AG04450 (cell line): Measurements from ENCODE around the gene C12orf75. TPM values are rescaled to one million over a fixed set of nuclear protein-coding genes. Genes with fewer than 3 reads are reported as not detected.

ENCODE experiments used
- CTCF ChIA-PET: fragments of 300-600, 350-600 bp; formaldehyde crosslinking; extraction: SDS; loops from one replicate; lab custom pipeline; 2022; ENCODE audit warnings: antibody characterized with exemption, inconsistent platforms; lab: Charles Lee
- POLR2A ChIA-PET: fragments of 350-600 bp; formaldehyde crosslinking; extraction: SDS; loops from one replicate; lab custom pipeline; 2021; ENCODE audit warnings: antibody characterized with exemption, inconsistent platforms; lab: Yijun Ruan, JAX
- DNase-seq: peaks from one replicate; pipeline ENCODE4 v3.0.0-alpha.2; 2011; ENCODE audit warnings: low read depth, low spot score
- H3K27ac ChIP-seq: one replicate; pipeline ENCODE4 v1.5.1; 2012; ENCODE audit warnings: low read depth, low read length, control low read depth
- H3K27me3 ChIP-seq: one replicate; pipeline ENCODE4 v1.6.0; 2012; ENCODE audit warnings: low read length; ENCODE audit not compliant: control insufficient read depth, insufficient read depth
- H3K4me3 ChIP-seq: 2 replicates; pipeline ENCODE4 v1.5.1; 2011; ENCODE audit warnings: mild to moderate bottlenecking, low read depth, low read length, control low read depth
- H3K9me3 ChIP-seq: 2 replicates; pipeline ENCODE4 v1.5.1; 2012; ENCODE audit warnings: low read length; ENCODE audit not compliant: control insufficient read depth, insufficient read depth
- polyA plus RNA-seq: library from polyadenylated mRNA; depleted of rRNA; stranded (reverse); fragments of >200 nt; gene quantifications from 2 replicates; pipeline ENCODE4 v1.2.3, GENCODE V29; 2011
- TF ChIP-seq, protein P1 (sequence below): IDR thresholded peaks from 2 replicates; pipeline ENCODE4 v1.5.1; 2011; ENCODE audit warnings: low read depth, low read length, control low read depth, inconsistent platforms

The C12orf75 gene
- polyA plus RNA-seq, 1 experiment = 350 TPM

DNA sequence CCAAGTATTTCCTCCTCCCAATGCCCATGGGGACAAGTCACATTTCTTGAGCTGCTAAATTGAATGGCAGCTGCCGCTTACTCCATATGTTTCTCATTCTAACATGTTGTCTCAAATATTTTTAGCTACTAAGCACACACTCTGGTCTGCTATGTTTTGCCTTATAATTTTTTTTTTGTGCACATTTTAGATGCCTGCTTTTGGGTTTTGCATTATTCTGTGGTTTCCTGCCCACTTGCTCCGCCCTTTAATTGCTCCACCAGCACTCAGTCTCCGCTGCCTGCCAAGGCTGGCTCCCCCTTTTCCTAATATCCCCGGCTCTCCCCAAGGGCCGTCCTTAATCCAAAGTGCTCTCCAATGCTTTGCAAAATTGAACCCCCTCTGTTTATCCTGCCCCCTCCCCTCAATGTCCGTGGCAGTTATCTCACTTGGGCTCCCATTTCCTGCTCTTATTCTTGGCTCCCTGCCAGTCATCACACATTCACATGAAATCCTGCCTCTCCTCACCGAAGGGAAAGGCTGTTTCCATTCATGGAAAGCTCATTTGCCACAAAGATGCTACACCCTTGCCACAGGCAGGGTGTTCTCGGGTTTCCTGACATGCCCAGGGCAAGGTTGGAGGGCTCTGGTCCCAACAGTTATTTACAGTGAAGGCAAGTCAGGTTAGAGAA lies 79.4 kb downstream of the C12orf75 start:
- no peak overlapping the region for H3K27ac ChIP-seq
- no peak for DNase-seq
- no peaks in the 10 kb centered on the region for H3K9me3 ChIP-seq
- POLR2A ChIA-PET = no interaction called here
- TF ChIP-seq, protein P1, sequence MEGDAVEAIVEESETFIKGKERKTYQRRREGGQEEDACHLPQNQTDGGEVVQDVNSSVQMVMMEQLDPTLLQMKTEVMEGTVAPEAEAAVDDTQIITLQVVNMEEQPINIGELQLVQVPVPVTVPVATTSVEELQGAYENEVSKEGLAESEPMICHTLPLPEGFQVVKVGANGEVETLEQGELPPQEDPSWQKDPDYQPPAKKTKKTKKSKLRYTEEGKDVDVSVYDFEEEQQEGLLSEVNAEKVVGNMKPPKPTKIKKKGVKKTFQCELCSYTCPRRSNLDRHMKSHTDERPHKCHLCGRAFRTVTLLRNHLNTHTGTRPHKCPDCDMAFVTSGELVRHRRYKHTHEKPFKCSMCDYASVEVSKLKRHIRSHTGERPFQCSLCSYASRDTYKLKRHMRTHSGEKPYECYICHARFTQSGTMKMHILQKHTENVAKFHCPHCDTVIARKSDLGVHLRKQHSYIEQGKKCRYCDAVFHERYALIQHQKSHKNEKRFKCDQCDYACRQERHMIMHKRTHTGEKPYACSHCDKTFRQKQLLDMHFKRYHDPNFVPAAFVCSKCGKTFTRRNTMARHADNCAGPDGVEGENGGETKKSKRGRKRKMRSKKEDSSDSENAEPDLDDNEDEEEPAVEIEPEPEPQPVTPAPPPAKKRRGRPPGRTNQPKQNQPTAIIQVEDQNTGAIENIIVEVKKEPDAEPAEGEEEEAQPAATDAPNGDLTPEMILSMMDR = no peak
- no peak overlapping the region for H3K4me3 ChIP-seq
- CTCF ChIA-PET = interaction anchor here (1.0 to 1.7 kb wide), 3 partner anchors 10 to 817 kb away, joined by 3 to 8 read pairs (median 3); no protein-coding TSS in a partner anchor
- H3K27me3 ChIP-seq = no peaks in the 10 kb centered on the region

DNA sequence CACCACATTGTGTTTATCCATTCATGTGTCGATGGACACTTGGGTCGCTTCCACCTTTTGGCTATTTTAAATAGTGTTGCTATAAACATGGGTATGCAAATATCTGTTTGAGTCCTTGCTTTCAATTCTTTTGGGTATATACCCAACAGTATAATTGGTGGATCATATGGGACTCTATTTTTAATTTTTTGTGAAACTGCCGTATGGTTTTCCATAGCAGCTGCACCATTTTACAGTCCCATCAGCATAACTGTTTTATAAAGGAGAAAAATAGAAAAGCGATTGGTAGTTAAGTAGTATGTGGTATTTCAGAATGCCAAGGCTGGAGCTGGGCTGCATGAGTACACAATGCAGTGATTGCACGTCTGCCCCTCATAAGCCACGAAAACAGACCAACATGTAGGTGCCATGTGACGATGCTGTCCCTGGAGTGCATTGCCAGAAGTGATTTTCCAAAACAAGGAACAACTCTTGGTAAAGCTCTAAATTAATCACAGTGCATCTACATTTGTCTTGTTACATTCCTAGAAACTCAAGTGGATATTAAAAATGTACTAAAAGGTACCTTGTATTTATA lies 83.5 kb downstream of the C12orf75 start:
- Histone ChIP-seq H3K27me3 (no peaks in the 10 kb centered on the region), H3K27ac (no peak overlapping the region), H3K4me3 (no peak overlapping the region), H3K9me3 (no peaks in the 10 kb centered on the region)
- no peak for DNase-seq
- POLR2A ChIA-PET = no interaction called here
- CTCF ChIA-PET = no interaction called here
- TF ChIP-seq, protein P1 = no peak

DNA sequence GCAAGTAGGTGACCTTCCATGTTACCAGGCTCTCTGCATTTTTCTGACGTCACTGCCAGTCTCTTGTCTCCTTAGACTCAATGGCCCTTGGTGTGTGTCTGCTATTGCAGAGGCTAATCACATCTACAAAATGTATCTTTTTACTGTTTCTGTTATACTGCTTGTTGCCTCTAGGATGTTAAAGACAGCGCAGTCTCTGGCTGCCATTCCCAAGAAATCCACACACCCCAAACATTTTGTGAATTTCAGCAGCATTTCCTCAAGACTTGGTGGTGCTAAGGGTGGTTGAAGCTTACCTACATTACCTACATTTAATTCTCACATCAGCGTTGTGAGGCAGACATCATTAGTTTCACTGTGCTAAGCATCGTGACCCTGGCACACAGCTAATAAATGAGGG lies 87.2 kb downstream of the C12orf75 start:
- no peak overlapping the region for H3K27ac ChIP-seq
- no peaks in the 10 kb centered on the region for H3K9me3 ChIP-seq
- ChIA-PET CTCF (interaction anchor here (1.0 to 2.2 kb wide), 6 partner anchors 10 to 809 kb away, joined by 3 to 11 read pairs (median 6); no protein-coding TSS in a partner anchor), POLR2A (interaction anchor here (1.2 kb wide), 1 partner anchor 722 kb away, joined by 3 read pairs; no protein-coding TSS in a partner anchor)
- no peaks in the 10 kb centered on the region for H3K27me3 ChIP-seq
- TF ChIP-seq, protein P1 = peak; percentile 24; the same call in 1 of the 2 replicates
- DNase-seq = no peak
- no peak overlapping the region for H3K4me3 ChIP-seq

DNA sequence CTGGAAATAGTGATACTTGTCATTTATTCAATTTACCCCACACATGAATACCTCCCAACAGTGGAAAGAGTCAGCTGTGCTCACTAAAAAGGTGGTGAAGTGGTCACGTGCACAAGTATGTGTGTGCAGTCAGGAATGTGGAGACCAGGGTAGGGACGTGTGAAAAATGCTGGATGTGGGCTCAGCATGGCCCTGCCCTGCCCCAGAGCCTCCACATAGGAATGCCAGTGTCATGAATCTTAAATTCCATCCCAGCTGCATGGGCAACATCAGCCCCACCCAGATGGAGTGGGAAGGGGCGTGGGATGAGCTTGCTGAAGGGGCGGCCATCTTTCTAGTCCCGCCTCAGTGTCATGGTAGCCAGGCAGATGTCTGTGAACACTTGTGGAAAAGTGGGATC lies 87.7 kb downstream of the C12orf75 start:
- H3K27me3 ChIP-seq = no peaks in the 10 kb centered on the region
- CTCF ChIA-PET = interaction anchor here (1.0 to 2.2 kb wide), 6 partner anchors 10 to 808 kb away, joined by 3 to 11 read pairs (median 6); no protein-coding TSS in a partner anchor
- POLR2A ChIA-PET = interaction anchor here (1.2 kb wide), 1 partner anchor 721 kb away, joined by 3 read pairs; no protein-coding TSS in a partner anchor
- H3K4me3 ChIP-seq = no peak overlapping the region
- H3K27ac ChIP-seq = peak overlapping the region; percentile 34
- TF ChIP-seq, protein P1 = no peak
- H3K9me3 ChIP-seq = no peaks in the 10 kb centered on the region
- DNase-seq = peak; percentile 70
